Bronchial epithelial cell (primary cell): ENCODE measurements around the gene SDCCAG8. TPM values are rescaled to one million over a fixed set of nuclear protein-coding genes. Genes with fewer than 3 reads are reported as not detected.

Source experiments
- DNase-seq: peaks from one replicate; pipeline ENCODE4 v3.0.0-alpha.2; 2010; ENCODE audit warnings: low read depth
- FAIRE-seq: peaks from 2 replicates; lab custom pipeline; 2011; peaks lifted over from hg19 to GRCh38; lab: Jason Lieb, UNC
- H3K27me3 ChIP-seq: 2 replicates; pipeline ENCODE4 v1.5.1; 2011; ENCODE audit warnings: low read length; ENCODE audit not compliant: control insufficient read depth, insufficient read depth
- H3K36me3 ChIP-seq: 2 replicates; pipeline ENCODE4 v1.5.1; 2011; ENCODE audit warnings: low read length; ENCODE audit not compliant: control insufficient read depth, insufficient read depth
- H3K4me3 ChIP-seq: 2 replicates; pipeline ENCODE4 v1.5.1; 2011; ENCODE audit warnings: mild to moderate bottlenecking, low read depth, low read length, control low read depth
- CTCF ChIP-seq: IDR thresholded peaks from 2 replicates; pipeline ENCODE4 v1.5.1; 2011; ENCODE audit warnings: mild to moderate bottlenecking, moderate library complexity, low read length, control low read depth, inconsistent platforms; ENCODE audit not compliant: insufficient read depth, severe bottlenecking
- total RNA-seq: library from RNA; depleted of rRNA; stranded (reverse); fragments of >200 nt; gene quantifications from 2 replicates; pipeline ENCODE4 v1.2.1, GENCODE V29; 2014

Gene SDCCAG8
- total RNA-seq, 1 donor from 2014 or later: 32.4 TPM

DNA sequence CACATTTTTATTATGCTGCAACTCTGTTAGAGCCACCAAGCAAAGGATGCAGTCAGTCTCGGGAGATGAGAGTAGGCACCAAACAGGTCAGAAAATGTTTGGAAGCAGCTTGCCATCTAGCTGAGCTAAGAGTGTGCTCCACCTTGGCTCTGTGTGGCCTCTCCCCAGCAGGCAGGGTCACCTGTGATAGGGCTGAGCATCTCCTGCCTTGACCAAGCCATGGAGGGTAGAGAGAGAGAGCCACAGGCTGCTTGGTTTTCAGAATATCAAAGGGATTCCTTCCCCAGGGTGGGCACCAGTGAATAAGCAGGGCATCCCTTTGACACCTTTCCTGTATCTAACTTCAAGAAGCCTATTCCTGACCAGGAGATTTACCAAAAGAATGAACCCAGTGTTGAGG, 135.5 kb downstream of the SDCCAG8 start:
- FAIRE-seq: peak; percentile 47
- peaks cover 3% of the 10 kb centered on the region for H3K36me3 ChIP-seq
- TF ChIP-seq CTCF: no peak
- no peak overlapping the region for H3K4me3 ChIP-seq
- DNase-seq: no peak
- no peaks in the 10 kb centered on the region for H3K27me3 ChIP-seq

DNA sequence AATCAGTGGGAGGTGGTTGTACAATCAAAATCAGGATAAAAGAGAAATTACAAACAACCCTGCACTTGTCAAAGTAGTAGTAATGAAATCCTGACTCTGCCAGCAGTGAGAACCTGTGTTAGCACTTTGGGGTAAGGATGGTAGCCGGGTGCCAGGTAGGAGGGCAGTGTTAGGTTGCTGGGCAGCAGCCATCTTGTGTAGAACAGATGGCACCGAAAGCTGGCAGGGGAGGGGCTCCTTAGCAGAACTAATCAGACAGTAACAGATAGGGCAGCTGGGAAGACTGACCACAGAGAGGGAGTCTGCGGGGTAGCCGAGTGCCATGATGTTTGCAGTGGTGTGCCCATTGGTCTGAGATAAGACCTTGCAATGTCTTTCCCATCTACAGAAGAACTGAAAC, 137.3 kb downstream of the SDCCAG8 start:
- DNase-seq (no peak), FAIRE-seq (no peak)
- TF ChIP-seq CTCF: no peak
- Histone ChIP-seq H3K27me3 (no peaks in the 10 kb centered on the region), H3K36me3 (peaks cover 3% of the 10 kb centered on the region), H3K4me3 (no peak overlapping the region)

GRCh38 chr1:243394066-243394465, 138.2 kb downstream of the SDCCAG8 start:
- Histone ChIP-seq H3K27me3 (no peaks in the 10 kb centered on the region), H3K4me3 (no peak overlapping the region), H3K36me3 (peaks cover 3% of the 10 kb centered on the region)
- TF ChIP-seq CTCF: no peak
- DNase-seq (no peak), FAIRE-seq (no peak)

GRCh38 chr1:243394601-243395464, 139.0 kb downstream of the SDCCAG8 start:
- FAIRE-seq (no peak), DNase-seq (no peak)
- Histone ChIP-seq H3K27me3 (no peaks in the 10 kb centered on the region), H3K4me3 (no peak overlapping the region), H3K36me3 (peaks cover 3% of the 10 kb centered on the region)
- no peak for TF ChIP-seq CTCF

GRCh38 chr1:243396424-243396823, 140.6 kb downstream of the SDCCAG8 start:
- H3K27me3 ChIP-seq: no peaks in the 10 kb centered on the region
- H3K4me3 ChIP-seq: no peak overlapping the region
- no peak for FAIRE-seq
- DNase-seq: no peak
- peaks cover 1% of the 10 kb centered on the region for H3K36me3 ChIP-seq
- no peak for TF ChIP-seq CTCF

DNA sequence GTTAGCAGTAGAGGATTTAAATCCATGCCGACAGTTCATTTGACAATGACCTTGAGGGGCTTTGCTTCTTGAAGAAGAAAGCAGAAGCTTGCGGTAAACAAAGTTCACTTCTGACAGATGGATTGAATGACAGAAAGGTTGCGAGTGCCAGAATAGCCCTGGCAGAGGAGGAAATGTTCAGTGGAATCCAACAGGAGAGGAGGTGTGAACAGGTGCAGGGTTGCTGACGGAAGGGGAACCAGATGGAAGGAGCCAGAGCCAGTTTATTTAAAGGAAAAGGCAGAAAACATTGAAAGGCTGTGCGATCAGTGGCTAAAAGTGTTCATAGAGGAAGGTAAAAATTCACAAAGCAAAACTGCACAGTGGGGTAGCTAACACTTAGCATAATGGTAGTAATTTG, 141.0 kb downstream of the SDCCAG8 start:
- TF ChIP-seq CTCF: no peak
- FAIRE-seq (peak; percentile 58), DNase-seq (no peak)
- Histone ChIP-seq H3K4me3 (no peak overlapping the region), H3K27me3 (no peaks in the 10 kb centered on the region), H3K36me3 (peaks cover 1% of the 10 kb centered on the region)
